Lower lobe of right lung (tissue), 2 donors: ENCODE results near the gene GDF9. TPM values are rescaled to one million over a fixed set of nuclear protein-coding genes. Genes with fewer than 3 reads are reported as not detected.

Experiments used
- ATAC-seq, 2 donors: fragments of 200-7000 bp; cut with Tn5 transposase; one replicate each; pipeline ENCODE4 v1.9.1; 2020 to 2022; ENCODE audit warnings: mild to moderate bottlenecking in 2 of 2, moderate library complexity in 2 of 2
- DNase-seq: peaks from one replicate; pipeline ENCODE4 v3.0.0-alpha.2; 2020
- H3K27ac ChIP-seq: fragments of 200-600 bp; one replicate; pipeline ENCODE4 v1.8.0; 2022
- H3K27me3 ChIP-seq: fragments of 200-600 bp; one replicate; pipeline ENCODE4 v1.8.0; 2022; ENCODE audit warnings: low read depth
- H3K36me3 ChIP-seq: fragments of 200-600 bp; one replicate; pipeline ENCODE4 v1.8.0; 2022; ENCODE audit warnings: mild to moderate bottlenecking
- H3K4me1 ChIP-seq: fragments of 200-600 bp; one replicate; pipeline ENCODE4 v1.8.0; 2022
- H3K4me3 ChIP-seq: fragments of 200-600 bp; one replicate; pipeline ENCODE4 v1.8.0; 2022; ENCODE audit warnings: mild to moderate bottlenecking
- H3K9me3 ChIP-seq: fragments of 200-600 bp; one replicate; pipeline ENCODE4 v1.8.0; 2022
- CTCF ChIP-seq: fragments of 200-600 bp; IDR thresholded peaks from one replicate; pipeline ENCODE4 v1.8.0; 2022; ENCODE audit warnings: antibody characterized with exemption, mild to moderate bottlenecking
- intact Hi-C: fragments of 100-400 bp; cut with DNase I; formaldehyde crosslinking; loops from one replicate; pipeline ENCODE4 v1.11.0; 2022
- total RNA-seq: library from RNA; stranded (reverse); fragmentation: NEBNext Ultra II Directional; extraction: Animal tissue kit (Norgen Biotek cat#: 25700); gene quantifications from one replicate; pipeline ENCODE4 v1.2.1, GENCODE V29; 2021
- donor health status: DM: no; HTN: yes; CAD: no; lungs with severe emphysema.

Gene GDF9
- total RNA-seq, 1 donor from 2014 or later = 0.15 TPM

DNA sequence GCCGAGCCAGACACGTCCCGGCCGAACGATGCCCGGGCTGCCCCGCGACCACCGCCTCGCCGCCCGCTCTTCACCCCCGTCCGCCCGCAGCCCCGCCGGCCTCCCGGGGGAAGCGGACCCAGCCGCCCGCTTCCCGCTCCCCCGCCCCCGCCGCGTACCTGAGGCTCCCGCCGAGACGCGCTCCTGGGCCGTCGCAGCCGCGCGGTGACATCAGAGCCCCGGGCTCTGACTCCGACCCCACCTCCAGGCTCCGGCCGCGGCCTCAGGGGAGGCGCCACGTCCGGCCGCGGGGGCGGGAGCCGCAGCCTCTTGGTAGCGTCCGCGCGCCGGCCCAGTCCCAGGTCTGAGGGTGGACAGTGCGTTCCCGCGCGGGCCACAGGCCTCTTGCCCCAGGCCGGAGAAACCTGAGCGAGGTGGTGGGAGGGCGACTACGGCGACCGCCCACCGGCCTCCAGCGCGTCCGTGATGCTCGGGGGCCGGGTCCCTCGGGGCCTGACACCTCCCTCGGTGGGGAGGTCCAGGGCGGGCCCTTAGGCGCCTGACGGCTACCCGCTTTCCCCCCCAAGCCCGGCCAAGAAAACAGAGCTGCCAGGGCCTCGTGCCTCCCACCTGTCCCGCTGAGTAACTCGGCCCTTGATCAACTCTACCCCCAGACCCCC, 35.7 kb downstream of the GDF9 start, which contains the start of gene SHROOM1:
Gene SHROOM1, minus strand, starts transcription at position 212 of the 659 bp plus-strand sequence. CDS start 4,507 bp downstream, outside the sequence.
- Histone ChIP-seq H3K27me3 (no peaks in the 10 kb centered on the region), H3K4me3 (peak within 1 kb of the TSS; percentile 86), H3K4me1 (peaks cover 50% of the 10 kb centered on the region), H3K36me3 (peaks cover 4% of the 10 kb centered on the region), H3K27ac (peak within 1 kb of the TSS; percentile 93), H3K9me3 (no peaks in the 10 kb centered on the region)
- peak; percentile 85 for DNase-seq
- intact Hi-C loops = no loop called here
- ATAC-seq = peak; percentile 90 to 93
- no peak for TF ChIP-seq CTCF

- Histone ChIP-seq H3K4me3 (peak overlapping the region; percentile 86), H3K36me3 (peaks cover 9% of the 10 kb centered on the region), H3K27ac (peak overlapping the region; percentile 93), H3K4me1 (peaks cover 50% of the 10 kb centered on the region), H3K9me3 (no peaks in the 10 kb centered on the region), H3K27me3 (no peaks in the 10 kb centered on the region)
- ATAC-seq = peak; percentile 91 to 92
- peak; percentile 87 for DNase-seq
- TF ChIP-seq CTCF = peak; percentile 95
- intact Hi-C loops = no loop called here
These were observed 36.4 kb downstream of the GDF9 start for GRCh38 chr5:132829742-132830435.

DNA sequence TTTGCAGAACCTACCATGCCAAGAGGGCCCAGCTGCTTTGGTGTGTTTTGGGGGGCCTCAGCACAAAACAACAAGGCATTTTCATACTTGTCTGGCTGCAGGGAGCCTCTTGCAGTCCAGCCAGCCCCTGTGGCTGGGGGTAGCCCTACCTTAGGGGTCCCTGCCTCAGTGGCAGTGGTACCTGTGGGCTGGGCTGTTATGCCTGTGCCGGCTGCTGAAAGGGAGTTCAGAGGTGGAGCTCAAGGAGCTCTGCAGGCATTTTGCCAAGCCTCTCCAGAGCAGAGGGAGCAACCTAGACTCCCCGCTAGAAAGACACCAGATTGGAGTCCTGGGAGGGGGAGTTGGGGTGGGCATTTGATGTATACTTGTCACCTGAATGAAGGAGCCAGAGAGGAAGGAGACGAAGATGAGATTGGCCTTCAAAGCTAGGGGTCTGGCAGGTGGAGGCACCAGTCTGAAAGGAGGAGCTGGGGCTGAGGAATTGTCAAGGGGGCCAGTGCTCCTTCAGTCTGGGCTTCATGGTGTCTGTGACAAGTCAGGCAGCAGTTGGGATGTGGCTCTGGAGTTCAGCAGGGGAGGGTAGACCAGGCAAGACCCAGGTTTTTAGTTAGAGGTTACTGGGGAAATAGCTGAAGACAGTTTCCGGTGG, 37.3 kb downstream of the GDF9 start:
- H3K4me3 ChIP-seq = peak overlapping the region; percentile 86
- peaks cover 18% of the 10 kb centered on the region for H3K36me3 ChIP-seq
- no peaks in the 10 kb centered on the region for H3K27me3 ChIP-seq
- no peak for TF ChIP-seq CTCF
- peaks cover 50% of the 10 kb centered on the region for H3K4me1 ChIP-seq
- ATAC-seq (no peak), DNase-seq (peak; percentile 49)
- intact Hi-C loops = no loop called here
- H3K9me3 ChIP-seq = no peaks in the 10 kb centered on the region
- no peak overlapping the region for H3K27ac ChIP-seq

GRCh38 chr5:132827943-132828673, 38.2 kb downstream of the GDF9 start:
- ATAC-seq (no peak), DNase-seq (no peak)
- peaks cover 50% of the 10 kb centered on the region for H3K4me1 ChIP-seq
- no peak overlapping the region for H3K27ac ChIP-seq
- intact Hi-C loops = no loop called here
- no peak overlapping the region for H3K4me3 ChIP-seq
- no peak for TF ChIP-seq CTCF
- H3K36me3 ChIP-seq = peaks cover 24% of the 10 kb centered on the region
- no peaks in the 10 kb centered on the region for H3K9me3 ChIP-seq
- no peaks in the 10 kb centered on the region for H3K27me3 ChIP-seq

- Histone ChIP-seq H3K4me1 (peaks cover 49% of the 10 kb centered on the region), H3K27ac (peak overlapping the region; percentile 54), H3K27me3 (no peaks in the 10 kb centered on the region), H3K4me3 (no peak overlapping the region), H3K36me3 (peaks cover 24% of the 10 kb centered on the region), H3K9me3 (no peaks in the 10 kb centered on the region)
- TF ChIP-seq CTCF = no peak
- no peak for DNase-seq
- intact Hi-C loops = no loop called here
- ATAC-seq = no peak
These were observed 39.7 kb downstream of the GDF9 start for GRCh38 chr5:132826424-132827082.
